K562 (cell line): ENCODE results near the gene AP2S1. TPM values are rescaled to one million over a fixed set of nuclear protein-coding genes. Genes with fewer than 3 reads are reported as not detected.
A peak's percentile ranks its signal among the peaks of the same experiment; 100 is the strongest.

Source experiments
- FOS ChIP-seq: IDR thresholded peaks from 3 replicates; pipeline ENCODE4 v1.6.1; 2011; ENCODE audit not compliant: insufficient read length; ENCODE audit errors: extremely low read depth
- MBD2 ChIP-seq: sonication (generic); IDR thresholded peaks from 2 replicates; pipeline ENCODE4 v1.6.1; 2016; ENCODE audit warnings: low read depth, borderline replicate concordance
- MCM7 ChIP-seq, 2 experiments: fragments of 450-650 bp; IDR thresholded peaks; 2 replicates each; pipeline ENCODE4 v1.6.1; 2016 to 2018
- POLR3A ChIP-seq: IDR thresholded peaks from 2 replicates; pipeline ENCODE4 v1.6.1; 2011; ENCODE audit warnings: borderline replicate concordance, mild to moderate bottlenecking, moderate library complexity; ENCODE audit not compliant: insufficient read length, insufficient read depth; ENCODE audit errors: extremely low read depth
- TAF1 ChIP-seq: IDR thresholded peaks from 2 replicates; pipeline ENCODE4 v1.6.1; 2011; ENCODE audit warnings: mild to moderate bottlenecking, low read length, moderate library complexity; ENCODE audit not compliant: insufficient read depth, control insufficient read depth, severe bottlenecking; ENCODE audit errors: extremely low read depth
- ZNF143 ChIP-seq: sonication (generic); formaldehyde crosslinking; IDR thresholded peaks from 2 replicates; pipeline ENCODE4 v1.9.0; 2022; ENCODE audit warnings: mild to moderate bottlenecking, missing genetic modification reagents
- ZNF561 ChIP-seq: fragments of 450-650 bp; formaldehyde crosslinking; conservative IDR thresholded peaks from 2 replicates; pipeline ENCODE4 v1.4.0; 2020; ENCODE audit warnings: mild to moderate bottlenecking, moderate library complexity
- polyA plus RNA-seq, 8 experiments: library from polyadenylated mRNA; depleted of rRNA in 4 of 8; stranded (reverse) in 5 of 8; unstranded in 3 of 8; fragments of >200 nt; fragmentation: Nextera tagmentation in 2 of 8; fragmentation: Illumina TruSeq in 1 of 8; extraction: Ambion mirVana in 2 of 8; extraction: Trizol in 1 of 8; gene quantifications; 2 replicates each; pipeline versions ENCODE4 v1.2.1 to v1.2.3, GENCODE V29; 2011 to 2014; ENCODE audit warnings: inconsistent platforms in 1 of 8, missing spikeins in 1 of 8
- total RNA-seq, 7 experiments: library from RNA; depleted of rRNA in 6 of 7; stranded (reverse); fragments of >200 nt in 6 of 7; fragmentation: Illumina TruSeq in 2 of 7; extraction: Trizol in 2 of 7; gene quantifications; 2 replicates each; pipeline versions ENCODE4 v1.2.1 to v1.2.3, GENCODE V29; 2011 to 2021; ENCODE audit warnings: low replicate concordance in 1 of 7
- TF ChIP-seq, protein P1 (sequence below): IDR thresholded peaks from 2 replicates; pipeline ENCODE4 v1.6.1; 2016; ENCODE audit warnings: missing genetic modification characterization, missing compliant biosample characterization
- TF ChIP-seq, protein P2 (sequence below): sonication (generic); formaldehyde crosslinking; IDR thresholded peaks from 2 replicates; pipeline ENCODE4 v1.8.1; 2023; ENCODE audit warnings: mild to moderate bottlenecking, missing genetic modification reagents
- TF ChIP-seq, protein P3 (sequence below): fragments of 250-450 bp; sonication (Bioruptor Pico); IDR thresholded peaks from 2 replicates; pipeline ENCODE4 v1.6.1; 2021; ENCODE audit warnings: mild to moderate bottlenecking
- TF ChIP-seq, protein P4 (sequence below): sonication (generic); formaldehyde crosslinking; IDR thresholded peaks from 2 replicates; pipeline ENCODE4 v1.8.1; 2022; ENCODE audit warnings: missing genetic modification reagents
- TF ChIP-seq, protein P5 (sequence below): fragments of 250-450 bp; sonication (Bioruptor Pico); IDR thresholded peaks from 2 replicates; pipeline ENCODE4 v1.4.0; 2020; ENCODE audit warnings: mild to moderate bottlenecking
- TF ChIP-seq, protein P6 (sequence below): fragments of 450-650 bp; IDR thresholded peaks from 2 replicates; pipeline ENCODE4 v1.6.1; 2017; ENCODE audit warnings: mild to moderate bottlenecking, moderate library complexity

The AP2S1 gene
- total and polyA plus RNA-seq, 9 of the 15 experiments (the other 6 are each of a cell fraction or from before 2014, with no cell fraction given): 32.4 to 294 (median 136) TPM

DNA sequence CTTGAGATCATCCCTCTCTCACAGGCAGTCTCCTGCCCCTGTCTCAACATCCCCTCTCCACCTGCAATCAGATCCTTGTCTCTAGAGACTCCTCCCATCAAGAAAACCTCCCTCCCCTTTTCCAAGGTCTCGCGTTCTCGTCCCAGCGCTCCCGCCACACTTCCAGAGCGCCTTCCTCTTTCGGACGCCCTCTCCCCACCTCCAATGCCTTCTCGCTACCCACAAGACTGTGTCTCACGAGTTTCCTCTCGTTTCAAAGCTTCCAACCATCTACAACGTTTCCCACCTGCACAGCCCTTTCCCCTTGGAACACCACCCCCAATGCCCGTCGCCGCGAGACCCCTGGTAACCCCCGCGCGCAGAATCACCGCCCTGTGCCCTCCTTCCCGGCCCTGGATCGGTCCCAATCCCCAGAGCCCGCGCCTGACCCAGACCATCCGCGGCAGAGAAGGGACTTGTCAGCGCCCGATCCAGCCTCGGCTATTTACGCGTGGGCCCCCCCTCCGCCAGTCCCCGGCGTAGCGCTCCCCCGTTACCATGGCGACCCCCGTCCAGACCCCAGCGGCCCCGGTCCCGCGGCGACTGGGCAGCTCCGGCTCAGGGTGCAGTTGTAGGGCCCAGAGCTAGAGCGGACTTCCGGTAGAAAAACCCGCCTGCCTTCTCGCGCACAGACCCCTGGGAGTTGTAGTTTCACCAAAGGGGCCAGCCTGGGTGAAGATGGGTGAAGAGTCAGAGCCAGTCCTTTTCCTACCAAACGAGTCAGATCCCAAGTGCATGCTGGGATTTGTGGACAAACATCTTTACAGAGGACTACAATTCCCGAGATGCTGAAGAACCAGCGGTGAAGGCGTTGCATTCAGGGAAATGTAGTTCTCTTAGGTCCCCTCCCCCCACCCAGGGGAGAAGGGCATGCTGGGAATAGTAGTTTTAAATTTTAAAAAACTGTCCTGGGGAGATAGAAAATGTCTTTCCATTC, at the start of gene AP2S1 (continued):
- TF ChIP-seq, protein P1, sequence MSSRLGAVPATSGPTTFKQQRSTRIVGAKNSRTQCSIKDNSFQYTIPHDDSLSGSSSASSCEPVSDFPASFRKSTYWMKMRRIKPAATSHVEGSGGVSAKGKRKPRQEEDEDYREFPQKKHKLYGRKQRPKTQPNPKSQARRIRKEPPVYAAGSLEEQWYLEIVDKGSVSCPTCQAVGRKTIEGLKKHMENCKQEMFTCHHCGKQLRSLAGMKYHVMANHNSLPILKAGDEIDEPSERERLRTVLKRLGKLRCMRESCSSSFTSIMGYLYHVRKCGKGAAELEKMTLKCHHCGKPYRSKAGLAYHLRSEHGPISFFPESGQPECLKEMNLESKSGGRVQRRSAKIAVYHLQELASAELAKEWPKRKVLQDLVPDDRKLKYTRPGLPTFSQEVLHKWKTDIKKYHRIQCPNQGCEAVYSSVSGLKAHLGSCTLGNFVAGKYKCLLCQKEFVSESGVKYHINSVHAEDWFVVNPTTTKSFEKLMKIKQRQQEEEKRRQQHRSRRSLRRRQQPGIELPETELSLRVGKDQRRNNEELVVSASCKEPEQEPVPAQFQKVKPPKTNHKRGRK (tag): no peak
- TF ChIP-seq, protein P2, sequence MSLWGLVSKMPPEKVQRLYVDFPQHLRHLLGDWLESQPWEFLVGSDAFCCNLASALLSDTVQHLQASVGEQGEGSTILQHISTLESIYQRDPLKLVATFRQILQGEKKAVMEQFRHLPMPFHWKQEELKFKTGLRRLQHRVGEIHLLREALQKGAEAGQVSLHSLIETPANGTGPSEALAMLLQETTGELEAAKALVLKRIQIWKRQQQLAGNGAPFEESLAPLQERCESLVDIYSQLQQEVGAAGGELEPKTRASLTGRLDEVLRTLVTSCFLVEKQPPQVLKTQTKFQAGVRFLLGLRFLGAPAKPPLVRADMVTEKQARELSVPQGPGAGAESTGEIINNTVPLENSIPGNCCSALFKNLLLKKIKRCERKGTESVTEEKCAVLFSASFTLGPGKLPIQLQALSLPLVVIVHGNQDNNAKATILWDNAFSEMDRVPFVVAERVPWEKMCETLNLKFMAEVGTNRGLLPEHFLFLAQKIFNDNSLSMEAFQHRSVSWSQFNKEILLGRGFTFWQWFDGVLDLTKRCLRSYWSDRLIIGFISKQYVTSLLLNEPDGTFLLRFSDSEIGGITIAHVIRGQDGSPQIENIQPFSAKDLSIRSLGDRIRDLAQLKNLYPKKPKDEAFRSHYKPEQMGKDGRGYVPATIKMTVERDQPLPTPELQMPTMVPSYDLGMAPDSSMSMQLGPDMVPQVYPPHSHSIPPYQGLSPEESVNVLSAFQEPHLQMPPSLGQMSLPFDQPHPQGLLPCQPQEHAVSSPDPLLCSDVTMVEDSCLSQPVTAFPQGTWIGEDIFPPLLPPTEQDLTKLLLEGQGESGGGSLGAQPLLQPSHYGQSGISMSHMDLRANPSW (CRISPR knock-in tag): peak; percentile 42; the same call in 1 of the 2 replicates
- TF ChIP-seq TAF1 (peak; percentile 58), POLR3A (no peak), MCM7 (IDR thresholded peaks at IDR 0.05) (no peak), FOS (peak; percentile 11), MBD2 (peak; percentile 98), ZNF561 (CRISPR knock-in tag) (no peak), ZNF143 (peak; percentile 98)
- TF ChIP-seq, protein P3, sequence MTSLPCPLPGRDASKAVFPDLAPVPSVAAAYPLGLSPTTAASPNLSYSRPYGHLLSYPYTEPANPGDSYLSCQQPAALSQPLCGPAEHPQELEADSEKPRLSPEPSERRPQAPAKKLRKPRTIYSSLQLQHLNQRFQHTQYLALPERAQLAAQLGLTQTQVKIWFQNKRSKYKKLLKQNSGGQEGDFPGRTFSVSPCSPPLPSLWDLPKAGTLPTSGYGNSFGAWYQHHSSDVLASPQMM (CRISPR knock-in tag): no peak
- TF ChIP-seq, protein P4, sequence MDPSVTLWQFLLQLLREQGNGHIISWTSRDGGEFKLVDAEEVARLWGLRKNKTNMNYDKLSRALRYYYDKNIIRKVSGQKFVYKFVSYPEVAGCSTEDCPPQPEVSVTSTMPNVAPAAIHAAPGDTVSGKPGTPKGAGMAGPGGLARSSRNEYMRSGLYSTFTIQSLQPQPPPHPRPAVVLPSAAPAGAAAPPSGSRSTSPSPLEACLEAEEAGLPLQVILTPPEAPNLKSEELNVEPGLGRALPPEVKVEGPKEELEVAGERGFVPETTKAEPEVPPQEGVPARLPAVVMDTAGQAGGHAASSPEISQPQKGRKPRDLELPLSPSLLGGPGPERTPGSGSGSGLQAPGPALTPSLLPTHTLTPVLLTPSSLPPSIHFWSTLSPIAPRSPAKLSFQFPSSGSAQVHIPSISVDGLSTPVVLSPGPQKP (CRISPR knock-in tag): no peak
- TF ChIP-seq, protein P5, sequence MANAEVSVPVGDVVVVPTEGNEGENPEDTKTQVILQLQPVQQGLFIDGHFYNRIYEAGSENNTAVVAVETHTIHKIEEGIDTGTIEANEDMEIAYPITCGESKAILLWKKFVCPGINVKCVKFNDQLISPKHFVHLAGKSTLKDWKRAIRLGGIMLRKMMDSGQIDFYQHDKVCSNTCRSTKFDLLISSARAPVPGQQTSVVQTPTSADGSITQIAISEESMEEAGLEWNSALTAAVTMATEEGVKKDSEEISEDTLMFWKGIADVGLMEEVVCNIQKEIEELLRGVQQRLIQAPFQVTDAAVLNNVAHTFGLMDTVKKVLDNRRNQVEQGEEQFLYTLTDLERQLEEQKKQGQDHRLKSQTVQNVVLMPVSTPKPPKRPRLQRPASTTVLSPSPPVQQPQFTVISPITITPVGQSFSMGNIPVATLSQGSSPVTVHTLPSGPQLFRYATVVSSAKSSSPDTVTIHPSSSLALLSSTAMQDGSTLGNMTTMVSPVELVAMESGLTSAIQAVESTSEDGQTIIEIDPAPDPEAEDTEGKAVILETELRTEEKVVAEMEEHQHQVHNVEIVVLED (CRISPR knock-in tag): peak; percentile 53; the same call in 1 of the 2 replicates
- TF ChIP-seq, protein P6, sequence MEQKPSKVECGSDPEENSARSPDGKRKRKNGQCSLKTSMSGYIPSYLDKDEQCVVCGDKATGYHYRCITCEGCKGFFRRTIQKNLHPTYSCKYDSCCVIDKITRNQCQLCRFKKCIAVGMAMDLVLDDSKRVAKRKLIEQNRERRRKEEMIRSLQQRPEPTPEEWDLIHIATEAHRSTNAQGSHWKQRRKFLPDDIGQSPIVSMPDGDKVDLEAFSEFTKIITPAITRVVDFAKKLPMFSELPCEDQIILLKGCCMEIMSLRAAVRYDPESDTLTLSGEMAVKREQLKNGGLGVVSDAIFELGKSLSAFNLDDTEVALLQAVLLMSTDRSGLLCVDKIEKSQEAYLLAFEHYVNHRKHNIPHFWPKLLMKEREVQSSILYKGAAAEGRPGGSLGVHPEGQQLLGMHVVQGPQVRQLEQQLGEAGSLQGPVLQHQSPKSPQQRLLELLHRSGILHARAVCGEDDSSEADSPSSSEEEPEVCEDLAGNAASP: no peak
